Spleen (tissue), 7 donors: ENCODE results near the gene CYTH2.

ENCODE experiments used
- POLR2A ChIP-seq, 3 donors: fragments of 450-650 bp; IDR thresholded peaks; one replicate each; pipeline ENCODE4 v1.5.1; 2017; ENCODE audit warnings: antibody characterized with exemption in 3 of 3, mild to moderate bottlenecking in 1 of 3
- TF ChIP-seq, protein P1 (sequence below), 11 experiments: fragments of 200-600 bp in 7 of 11; fragments of 450-650 bp in 4 of 11; sonication (generic) in 4 of 11; IDR thresholded peaks in 8 of 11; conservative IDR thresholded peaks in 3 of 11; 1 replicate in 7 of 11; 2 replicates in 4 of 11; pipeline versions ENCODE4 v1.4.0 to v1.8.0; 2016 to 2021; ENCODE audit warnings: antibody characterized with exemption in 11 of 11, inconsistent platforms in 4 of 11, mild to moderate bottlenecking in 1 of 11
- donor health status: DM: no; HTN: no; CAD: no; lungs with moderate emphysema.
- donor health status: DM: no; HTN: no; CAD: no.
- donor health status: DM: no; HTN: no; CAD: no.

- TF ChIP-seq, protein P1, sequence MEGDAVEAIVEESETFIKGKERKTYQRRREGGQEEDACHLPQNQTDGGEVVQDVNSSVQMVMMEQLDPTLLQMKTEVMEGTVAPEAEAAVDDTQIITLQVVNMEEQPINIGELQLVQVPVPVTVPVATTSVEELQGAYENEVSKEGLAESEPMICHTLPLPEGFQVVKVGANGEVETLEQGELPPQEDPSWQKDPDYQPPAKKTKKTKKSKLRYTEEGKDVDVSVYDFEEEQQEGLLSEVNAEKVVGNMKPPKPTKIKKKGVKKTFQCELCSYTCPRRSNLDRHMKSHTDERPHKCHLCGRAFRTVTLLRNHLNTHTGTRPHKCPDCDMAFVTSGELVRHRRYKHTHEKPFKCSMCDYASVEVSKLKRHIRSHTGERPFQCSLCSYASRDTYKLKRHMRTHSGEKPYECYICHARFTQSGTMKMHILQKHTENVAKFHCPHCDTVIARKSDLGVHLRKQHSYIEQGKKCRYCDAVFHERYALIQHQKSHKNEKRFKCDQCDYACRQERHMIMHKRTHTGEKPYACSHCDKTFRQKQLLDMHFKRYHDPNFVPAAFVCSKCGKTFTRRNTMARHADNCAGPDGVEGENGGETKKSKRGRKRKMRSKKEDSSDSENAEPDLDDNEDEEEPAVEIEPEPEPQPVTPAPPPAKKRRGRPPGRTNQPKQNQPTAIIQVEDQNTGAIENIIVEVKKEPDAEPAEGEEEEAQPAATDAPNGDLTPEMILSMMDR (IDR thresholded peaks at IDR 0.05 in 8 of 11, conservative IDR thresholded peaks at IDR 0.05 in 3 of 11), result no peak
- no peak for TF ChIP-seq POLR2A (IDR thresholded peaks at IDR 0.05)
These were observed 24.0 kb downstream of the CYTH2 start for GRCh38 chr19:48492925-48493717.
